GM21367 (cell line): ENCODE results near the gene USP32.
"Not testable (repeated sequence)": the region's sequence is repeated elsewhere in the genome, so short reads cannot be mapped to it uniquely, and the experiment has no call there.

Source experiments
- ATAC-seq: cut with Tn5 transposase; IDR thresholded peaks from one replicate; pipeline ENCODE4 v1.9.1; 2021; ENCODE audit not compliant: unreplicated experiment

The USP32 gene, protein sequence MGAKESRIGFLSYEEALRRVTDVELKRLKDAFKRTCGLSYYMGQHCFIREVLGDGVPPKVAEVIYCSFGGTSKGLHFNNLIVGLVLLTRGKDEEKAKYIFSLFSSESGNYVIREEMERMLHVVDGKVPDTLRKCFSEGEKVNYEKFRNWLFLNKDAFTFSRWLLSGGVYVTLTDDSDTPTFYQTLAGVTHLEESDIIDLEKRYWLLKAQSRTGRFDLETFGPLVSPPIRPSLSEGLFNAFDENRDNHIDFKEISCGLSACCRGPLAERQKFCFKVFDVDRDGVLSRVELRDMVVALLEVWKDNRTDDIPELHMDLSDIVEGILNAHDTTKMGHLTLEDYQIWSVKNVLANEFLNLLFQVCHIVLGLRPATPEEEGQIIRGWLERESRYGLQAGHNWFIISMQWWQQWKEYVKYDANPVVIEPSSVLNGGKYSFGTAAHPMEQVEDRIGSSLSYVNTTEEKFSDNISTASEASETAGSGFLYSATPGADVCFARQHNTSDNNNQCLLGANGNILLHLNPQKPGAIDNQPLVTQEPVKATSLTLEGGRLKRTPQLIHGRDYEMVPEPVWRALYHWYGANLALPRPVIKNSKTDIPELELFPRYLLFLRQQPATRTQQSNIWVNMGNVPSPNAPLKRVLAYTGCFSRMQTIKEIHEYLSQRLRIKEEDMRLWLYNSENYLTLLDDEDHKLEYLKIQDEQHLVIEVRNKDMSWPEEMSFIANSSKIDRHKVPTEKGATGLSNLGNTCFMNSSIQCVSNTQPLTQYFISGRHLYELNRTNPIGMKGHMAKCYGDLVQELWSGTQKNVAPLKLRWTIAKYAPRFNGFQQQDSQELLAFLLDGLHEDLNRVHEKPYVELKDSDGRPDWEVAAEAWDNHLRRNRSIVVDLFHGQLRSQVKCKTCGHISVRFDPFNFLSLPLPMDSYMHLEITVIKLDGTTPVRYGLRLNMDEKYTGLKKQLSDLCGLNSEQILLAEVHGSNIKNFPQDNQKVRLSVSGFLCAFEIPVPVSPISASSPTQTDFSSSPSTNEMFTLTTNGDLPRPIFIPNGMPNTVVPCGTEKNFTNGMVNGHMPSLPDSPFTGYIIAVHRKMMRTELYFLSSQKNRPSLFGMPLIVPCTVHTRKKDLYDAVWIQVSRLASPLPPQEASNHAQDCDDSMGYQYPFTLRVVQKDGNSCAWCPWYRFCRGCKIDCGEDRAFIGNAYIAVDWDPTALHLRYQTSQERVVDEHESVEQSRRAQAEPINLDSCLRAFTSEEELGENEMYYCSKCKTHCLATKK (N-terminal part only)

DNA sequence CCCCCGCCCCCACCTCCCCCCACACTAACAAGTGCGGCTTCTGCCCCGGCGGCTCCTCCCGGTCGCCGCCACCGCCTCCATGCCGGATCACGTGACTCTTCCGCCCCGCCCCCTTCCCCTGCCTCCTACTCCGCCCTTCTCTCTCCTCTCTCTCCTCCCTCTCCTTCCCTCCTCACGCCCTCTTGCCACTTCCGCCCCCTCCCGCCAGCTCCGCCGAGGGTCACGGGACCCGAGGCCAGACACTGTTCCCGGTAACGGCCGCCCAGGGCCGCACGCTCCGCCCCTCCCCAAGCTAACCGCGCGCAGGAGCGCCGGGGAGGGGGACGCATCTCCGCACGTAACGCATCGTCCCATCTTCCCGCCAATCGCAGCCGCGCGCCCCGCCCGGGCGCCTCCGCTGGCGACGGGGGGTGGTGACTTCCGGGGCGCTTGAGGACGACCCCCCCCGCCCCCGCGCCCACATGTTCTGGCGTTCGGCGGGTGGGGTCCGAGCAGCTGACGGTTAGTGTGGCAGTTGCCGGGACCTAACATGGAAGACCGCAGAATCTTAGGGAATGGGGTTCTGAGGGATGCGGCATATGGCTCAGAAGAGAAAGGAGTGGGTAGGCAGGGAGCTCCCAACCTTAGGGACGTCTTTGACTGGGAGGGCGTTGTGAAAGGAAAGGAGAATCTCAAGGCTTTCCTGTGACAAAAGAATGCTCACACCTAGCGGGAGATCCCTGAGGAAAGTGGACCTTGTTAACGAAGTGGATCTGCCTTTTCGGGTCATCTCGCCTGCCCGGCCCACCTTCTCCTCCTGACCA is at the start of gene USP32:
TSS of gene USP32 (minus strand) at position 92 of the 803 bp plus-strand sequence. CDS start 194 bp downstream, outside the sequence.
- ATAC-seq: peak; percentile 80

GRCh38 chr17:60439501-60439900 is 47.6 kb upstream of the USP32 start:
- ATAC-seq: no peak

DNA sequence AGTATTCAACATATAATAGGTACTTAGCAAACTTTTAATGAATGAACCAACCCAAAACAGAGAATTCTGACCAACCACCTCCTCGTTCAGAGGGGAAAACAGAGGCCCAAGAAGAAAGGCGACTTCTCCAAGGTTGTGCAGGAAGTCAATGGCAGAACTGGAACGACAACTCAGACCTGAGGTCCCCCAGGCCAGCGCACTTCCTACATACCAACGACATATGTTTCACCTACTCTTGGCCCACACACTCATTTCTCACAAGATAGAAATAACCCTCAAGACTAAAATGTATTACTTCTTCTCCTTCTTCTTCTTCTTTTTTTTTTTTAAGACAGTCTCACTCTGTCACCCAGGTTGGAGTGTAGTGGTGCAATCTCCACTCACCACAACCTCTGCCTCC is 44.7 kb upstream of the USP32 start:
- no peak for ATAC-seq

DNA sequence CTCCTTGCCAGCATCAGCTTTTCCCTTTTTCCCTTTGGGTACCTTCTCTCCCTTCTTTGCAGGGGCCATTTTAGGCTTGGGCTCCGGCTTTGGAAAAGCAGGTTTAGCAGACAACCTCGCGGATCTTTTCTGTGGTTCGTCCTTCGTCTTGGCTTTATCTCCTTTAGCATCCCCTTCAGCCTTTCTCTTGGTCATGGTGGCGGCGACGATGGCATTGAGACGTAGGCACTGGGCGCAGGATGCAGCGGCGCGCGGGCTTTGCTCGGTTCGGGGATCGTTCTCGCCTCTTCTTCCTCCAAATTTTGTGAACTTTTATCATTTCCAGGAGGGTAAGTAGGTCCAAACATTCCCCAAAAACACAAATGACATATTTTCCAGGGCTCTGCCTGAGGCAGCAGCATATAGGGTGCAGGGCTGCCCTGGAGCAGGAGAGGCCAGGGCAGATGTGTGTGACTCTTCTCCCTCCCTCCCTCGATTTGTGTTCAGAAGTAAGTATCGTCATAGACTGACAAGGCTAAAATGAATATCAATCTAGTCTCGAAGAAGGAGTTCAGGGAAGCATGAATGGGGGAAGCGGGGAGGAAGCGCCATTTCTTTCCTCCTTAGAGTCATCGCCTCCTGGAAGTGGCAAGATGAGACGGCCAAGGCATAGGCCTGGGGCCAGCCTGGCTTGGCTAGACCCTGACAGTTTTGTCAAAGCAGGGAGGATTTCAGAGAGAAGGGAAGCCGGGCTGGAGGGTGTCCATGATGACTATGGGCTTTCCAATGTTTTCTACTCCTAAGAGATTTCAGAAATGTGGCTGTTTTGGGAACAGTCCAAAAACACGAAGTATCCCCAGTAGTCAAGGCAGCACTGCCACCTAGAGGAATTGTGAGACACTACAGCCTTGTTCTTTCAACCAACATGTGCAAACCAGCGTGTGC is 43.6 kb upstream of the USP32 start:
- ATAC-seq: no peak

DNA sequence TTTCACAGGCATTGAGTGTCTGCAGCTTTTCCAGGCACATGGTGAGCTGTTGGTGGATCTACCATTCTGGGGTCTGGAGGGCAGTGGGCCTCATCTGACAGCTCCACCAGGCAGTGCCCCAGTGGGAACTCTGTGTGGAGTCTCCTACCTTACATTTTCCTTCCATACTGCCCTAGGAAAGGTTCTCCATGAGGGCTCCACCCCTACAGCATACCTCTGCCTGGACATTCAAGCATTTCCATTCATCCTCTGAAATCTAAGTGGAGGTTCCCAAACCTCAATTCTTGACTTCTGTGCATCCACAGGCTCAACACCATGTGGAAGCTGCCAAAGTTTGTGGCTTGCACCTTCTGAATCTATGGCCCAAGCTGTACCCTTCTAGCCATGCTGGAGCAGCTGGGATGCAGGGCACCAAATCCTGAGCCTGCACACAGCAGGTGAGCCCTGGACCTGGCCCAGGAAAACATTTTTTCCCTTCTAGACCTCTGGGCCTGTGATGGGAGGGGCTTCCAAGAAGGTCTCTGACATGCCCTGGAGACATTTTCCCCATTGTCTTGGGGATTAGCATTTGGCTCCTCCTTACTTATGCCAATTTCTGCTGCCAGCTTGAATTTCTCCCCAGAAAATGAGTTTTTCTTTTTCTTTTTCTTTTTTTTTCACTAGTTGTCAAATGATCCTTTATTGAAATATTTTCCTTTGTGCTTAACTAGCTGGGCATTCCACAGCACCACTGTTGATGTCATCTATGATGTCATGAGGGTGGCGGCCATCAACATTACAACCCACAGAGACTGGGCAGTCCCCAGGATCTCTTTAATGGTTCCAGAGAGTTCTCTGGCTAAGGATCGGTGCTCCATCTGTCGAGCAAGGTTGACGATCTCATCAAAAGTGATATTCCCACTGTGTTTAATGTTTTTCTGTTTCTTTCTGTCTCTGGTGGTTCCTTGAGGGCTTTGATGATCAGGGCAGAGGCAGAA is 41.4 kb upstream of the USP32 start:
- ATAC-seq: not testable (repeated sequence)

GRCh38 chr17:60430561-60430960 is 38.6 kb upstream of the USP32 start:
- not testable (repeated sequence) for ATAC-seq

- not testable (repeated sequence) for ATAC-seq
Measured at GRCh38 chr17:60428491-60428890, 36.6 kb upstream of the USP32 start.

DNA sequence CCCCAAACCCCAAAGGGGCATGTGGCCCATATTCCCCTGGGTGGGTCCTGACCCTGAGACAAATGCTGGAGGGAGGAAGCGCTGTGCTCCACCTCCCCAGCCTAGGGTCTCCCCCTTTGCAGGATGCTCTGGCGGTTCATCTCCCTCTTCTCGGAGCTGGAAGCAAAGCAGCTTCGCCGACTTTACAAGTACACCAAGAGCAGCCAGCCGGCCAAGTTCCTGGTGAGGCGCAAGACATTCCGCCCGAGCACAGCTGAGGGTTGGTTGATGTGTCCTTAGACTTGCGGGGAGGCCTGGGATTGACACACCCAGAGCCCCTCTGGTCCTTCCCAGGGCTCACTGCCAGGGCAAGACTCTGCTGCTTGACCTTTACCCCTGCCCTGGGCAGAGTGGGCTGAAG is 34.7 kb upstream of the USP32 start:
- ATAC-seq: no peak

DNA sequence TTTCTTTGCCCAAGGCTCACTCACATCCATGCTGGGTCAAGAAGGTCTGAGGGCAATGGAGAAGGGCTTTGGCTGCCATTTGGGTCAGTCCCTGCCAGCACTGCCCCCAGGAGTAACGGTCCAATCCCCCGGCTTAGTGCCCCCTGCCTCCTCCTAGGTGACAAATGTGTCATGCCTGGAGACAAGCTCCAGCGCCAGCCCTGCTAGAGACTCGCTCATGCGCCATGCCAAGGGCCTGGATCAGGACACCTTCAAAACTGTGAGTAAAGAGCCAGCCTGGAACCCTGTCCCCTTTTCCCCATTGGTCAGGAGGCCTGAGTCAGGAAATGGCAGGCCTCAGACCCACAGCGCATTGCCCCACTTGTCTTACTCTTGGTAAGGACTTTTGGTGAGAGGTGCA is 33.7 kb upstream of the USP32 start:
- no peak for ATAC-seq

DNA sequence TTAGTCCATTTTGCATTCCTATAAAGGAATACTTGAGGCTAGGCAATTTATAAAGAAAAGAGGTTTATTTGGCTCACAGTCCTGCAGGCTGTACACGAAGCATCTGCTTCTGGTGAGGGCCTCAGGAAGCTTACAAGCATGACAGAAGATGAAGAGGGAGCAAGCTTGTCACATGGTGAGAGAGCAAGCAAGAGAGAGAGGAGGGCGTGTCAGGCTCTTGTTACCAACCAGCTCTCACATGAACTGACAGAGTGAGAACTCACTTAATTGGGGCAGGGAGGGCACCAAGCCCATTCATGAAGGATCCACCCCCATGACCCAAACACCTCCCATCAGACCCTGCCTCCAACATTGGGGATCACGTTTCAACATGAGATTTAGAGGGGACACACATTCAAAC is 31.9 kb upstream of the USP32 start:
- no peak for ATAC-seq

DNA sequence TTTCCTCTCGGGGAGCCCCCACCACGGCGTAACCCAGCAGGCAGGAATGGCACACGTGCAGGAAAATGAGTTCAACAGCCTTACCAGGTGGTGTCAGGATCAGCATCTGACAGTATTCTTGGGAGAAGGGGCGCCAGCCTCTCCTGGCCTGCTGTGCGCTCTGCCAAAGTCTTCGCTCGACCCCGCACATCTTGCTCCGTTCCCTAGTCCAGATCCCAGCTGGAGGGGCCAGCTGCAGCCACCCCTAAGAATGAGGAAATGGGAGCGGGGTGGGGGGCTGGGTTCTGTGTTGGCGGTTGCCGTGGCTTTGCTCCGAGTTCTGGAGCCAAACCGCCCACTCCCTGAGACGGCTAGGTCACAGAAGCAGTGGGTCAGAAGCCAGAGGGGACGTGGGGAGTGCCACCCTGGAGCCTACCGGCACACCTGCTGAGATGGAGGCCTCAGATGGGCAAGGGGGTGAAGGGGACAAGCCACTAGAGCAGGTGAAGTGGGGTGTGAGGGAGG is 30.3 kb upstream of the USP32 start, which contains the start of gene CHCT1:
TSS of gene CHCT1 (plus strand) at position 328 of the 504 bp plus-strand sequence. CDS start at position 432, 104 bp downstream.
- ATAC-seq: no peak

DNA sequence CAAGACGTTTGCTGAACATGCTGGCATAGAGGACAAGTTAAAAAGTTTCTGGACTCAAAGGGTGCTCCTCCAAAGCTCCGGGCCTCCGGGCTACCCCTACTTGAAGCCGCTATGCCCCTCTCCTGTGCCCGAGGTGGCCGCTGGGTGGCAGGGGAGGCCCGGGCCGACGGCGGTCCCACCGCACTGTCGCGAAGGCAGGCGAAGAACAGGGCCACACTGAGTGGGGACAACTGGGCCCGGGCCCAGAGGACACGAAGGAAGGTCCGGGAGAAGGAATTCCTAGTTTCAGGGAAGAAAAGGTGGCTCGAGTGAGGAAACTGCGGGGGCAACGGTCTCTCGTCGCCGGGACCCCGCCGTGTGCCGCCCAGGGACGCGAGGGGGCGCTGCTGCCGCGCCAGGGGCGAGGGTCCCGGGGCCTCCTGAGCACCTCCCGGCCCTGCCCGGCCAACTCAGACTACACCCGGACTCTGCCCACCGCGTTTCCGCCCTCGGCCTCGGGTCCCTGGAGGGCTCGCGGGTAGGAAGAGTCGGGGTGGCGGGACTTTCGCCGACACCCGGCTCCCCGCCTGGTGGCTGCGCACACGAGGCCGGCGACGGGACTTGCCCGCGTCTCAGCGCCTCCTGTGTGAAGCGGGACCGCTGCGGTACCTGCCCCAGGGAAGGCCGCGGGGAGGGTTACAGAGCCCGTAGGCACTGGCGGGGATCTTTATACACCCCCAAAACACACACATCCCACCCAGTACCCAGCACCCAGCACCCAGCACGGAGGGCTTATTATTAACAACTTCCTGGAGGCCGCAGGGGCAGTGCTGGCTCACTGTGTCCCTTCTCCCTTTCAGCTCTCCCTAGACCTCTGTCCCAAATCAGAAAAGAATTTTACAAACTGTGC is 29.6 kb upstream of the USP32 start:
- peak; percentile 87 for ATAC-seq

DNA sequence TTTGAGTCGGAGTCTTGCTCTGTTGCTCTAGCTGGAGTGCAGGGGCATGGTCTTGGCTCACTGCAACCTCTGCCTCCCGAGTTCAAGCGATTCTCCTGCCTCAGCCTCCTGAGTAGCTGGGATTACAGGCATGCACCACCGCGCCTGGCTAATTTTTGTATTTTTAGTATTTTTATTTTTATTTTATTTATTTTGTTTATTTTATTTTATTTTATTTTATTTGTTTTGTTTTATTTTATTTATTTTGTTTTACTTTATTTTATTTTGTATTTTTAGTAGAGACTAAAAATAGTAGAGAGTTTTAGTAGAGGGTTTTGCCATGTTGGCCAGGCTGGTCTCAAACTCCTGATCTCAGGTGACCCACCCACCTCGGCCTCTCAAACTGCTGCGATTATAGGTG is 27.9 kb upstream of the USP32 start:
- ATAC-seq: not testable (repeated sequence)

DNA sequence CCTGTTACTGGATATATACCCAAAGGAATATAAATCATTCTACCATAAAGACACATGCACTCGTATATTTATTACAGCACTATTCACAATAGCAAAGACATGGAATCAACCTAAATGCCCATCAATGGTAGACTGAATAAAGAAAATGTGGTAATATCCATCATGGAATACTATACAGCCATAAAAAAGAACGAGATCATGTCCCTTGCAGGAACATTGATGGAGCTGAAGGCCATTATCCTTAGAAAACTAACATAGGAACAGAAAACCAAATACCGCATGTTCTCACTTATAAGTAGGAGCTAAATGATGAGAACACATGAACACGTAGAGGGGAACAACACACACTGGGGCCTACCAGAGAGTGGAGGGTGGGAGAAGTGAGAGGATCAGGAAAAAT is 27.1 kb upstream of the USP32 start:
- ATAC-seq: not testable (repeated sequence)

DNA sequence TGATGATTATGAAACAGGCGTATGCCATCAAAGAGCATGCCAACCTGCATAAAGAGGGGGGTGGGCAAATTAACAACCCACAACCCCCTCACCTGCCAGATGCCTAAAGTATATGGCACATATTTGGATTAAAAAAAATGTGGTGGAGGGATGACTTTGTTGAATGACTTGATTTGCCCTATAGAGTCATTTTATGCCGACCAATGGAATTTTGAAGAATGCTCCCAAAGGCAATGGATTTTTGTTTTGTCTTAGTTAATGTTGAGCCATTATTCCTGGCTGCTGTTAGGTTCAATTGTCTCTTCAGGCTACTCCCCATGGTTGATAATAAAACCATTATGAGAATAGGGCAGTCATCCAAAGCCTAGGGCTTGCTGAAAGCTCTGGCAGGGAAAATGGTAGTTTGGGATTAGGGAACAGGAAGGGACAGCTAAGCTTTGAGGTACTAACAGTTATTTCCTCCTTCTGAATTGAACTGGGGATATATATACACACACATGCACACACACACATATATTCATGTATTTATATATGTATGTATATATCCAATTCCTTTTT is 24.5 kb upstream of the USP32 start:
- ATAC-seq: no peak

DNA sequence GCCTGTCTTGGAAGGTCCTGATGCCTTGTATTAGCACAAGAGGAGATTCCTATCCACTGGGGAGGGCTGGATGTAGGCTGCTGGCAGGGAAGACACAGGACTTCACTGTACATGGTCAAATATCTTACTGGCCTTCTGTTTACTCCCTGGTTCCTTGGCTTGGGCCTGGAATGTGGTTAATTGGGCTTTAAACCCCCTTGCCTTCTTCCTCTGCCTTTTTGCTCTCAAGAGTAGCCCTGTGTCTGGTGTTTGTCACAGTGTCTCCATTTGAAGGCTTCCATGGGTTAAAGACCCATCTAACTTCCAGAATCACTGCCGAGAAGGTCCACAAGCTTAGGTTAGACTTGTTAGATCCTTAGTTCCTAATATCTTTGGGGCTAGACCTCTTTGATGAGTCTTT is 23.2 kb upstream of the USP32 start:
- no peak for ATAC-seq
